ENCODE data around the gene CERKL. TPM values are rescaled to one million over a fixed set of nuclear protein-coding genes. Genes with fewer than 3 reads are reported as not detected.
A peak's percentile ranks its signal among the peaks of the same experiment; 100 is the strongest.

CERKL gene
- total RNA-seq, 1 donor from 2014 or later, result not detected

- DNase-seq, result no peak
These were observed 22.1 kb upstream of the CERKL start for GRCh38 chr2:181678861-181679543.

- DNase-seq, result peak; percentile 94
These were observed 21.1 kb upstream of the CERKL start for GRCh38 chr2:181677912-181678586.

DNA sequence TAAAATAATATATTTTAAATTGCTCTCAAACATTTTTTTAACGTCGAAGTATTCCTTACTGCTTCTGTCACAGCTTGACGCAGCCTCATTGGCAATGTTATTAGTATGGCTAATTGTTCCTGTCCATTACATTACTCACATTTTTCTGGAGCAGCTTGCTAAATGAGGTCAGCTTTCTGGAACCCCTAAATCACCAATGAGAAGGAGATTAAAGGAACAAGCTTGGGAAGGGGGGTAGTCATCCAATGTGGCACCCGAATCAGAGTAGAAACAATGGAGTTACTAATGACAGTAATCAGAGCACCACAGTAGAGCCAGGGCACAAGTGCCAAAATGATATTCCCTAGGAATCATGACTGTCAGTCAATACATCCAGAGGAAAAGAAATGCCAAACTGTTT is 18.3 kb upstream of the CERKL start:
- DNase-seq, result no peak

GRCh38 chr2:181674461-181674860 is 17.6 kb upstream of the CERKL start:
- no peak for DNase-seq

GRCh38 chr2:181673173-181673572 is 16.3 kb upstream of the CERKL start:
- DNase-seq, result no peak

DNA sequence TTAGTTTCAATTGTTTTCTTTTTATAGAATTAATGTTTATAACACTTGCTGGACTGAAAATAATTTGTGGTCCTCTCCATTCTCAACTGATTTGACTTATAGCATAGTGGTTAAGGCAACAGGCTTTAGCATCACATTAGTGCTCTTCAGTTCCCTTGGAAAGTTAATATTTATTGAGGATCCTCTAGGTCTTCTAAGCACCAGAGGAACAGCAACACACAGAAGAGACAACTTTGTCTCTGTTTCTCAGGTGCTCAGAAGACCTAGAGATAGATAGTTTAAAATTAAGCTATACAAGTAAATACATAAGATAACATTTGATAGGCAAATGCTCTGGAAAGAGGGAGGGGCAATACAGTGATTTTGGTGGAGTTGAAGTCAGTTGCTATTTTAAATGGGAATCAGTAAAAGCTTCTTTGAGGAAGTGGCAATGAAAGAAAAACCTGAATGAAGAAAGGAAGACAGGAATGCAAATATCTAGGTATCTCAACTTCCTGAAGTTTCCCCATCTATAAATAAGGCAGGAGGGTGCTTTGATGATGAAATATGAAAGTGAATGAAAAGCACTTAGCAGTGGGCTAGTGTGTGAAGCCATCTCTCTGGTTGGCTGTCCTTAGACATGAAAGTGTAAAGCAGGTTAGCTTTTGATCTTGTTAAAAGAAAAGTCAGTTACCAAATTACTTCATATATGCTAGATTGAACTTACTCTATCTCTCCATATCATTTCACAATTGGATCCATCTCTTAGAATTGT is 15.5 kb upstream of the CERKL start:
- DNase-seq, result no peak

DNA sequence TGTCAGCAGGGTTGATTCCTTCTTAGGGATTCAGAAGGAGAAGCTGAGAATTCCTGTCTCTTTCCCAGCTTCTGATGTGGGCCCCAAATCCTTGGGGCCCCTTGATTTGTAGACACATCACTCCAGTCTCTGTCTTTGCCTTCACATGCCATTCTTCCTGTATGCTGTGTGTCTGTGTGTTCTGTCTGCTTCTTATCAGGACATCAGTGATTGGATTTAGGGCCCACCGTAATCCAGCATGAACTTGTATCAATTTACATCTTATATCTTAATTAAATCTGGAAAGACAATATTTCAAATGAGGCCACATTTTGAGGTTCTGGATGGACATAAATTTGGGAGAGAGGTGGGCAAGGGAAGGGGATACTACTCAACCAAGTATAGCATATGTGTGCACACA is 13.7 kb upstream of the CERKL start:
- no peak for DNase-seq

DNA sequence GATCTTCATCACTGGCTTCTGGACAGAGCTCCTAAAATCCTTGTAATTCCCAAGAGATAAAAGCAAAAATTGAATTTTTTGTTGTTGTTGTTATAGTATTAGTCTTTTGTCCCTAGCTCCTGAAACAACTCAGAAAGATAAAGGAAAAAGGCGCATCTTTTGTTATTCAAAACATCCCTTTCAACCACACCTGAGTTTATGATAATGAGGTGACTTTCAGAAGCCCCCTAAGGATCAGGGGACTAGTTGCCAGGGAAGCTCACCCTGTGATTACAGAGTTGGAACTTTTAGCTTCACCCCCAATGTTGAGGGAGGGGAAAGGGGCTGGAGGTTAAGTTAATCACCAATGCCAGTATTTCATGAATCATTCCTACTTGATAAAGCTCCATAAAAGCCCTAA is 10.3 kb upstream of the CERKL start:
- DNase-seq, result no peak

DNA sequence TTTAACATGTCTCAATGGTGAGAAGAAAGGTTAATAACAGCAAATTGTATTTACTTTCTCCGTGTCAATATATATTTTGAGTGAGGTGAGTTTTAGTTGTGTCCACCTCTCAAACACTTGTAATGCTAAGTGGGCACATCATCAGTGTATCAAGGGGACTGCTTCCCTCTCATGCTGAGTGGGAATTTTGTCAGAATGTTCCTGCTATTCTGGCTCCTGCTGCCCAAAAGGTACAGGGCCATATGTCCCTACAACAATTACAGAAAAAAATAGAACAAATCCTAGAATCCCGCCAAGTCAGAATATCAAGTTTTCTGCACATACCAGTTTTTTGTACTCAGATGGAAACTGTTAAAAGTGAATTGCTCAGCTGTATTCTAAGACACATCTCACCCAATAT is 5.4 kb upstream of the CERKL start:
- no peak for DNase-seq

- DNase-seq, result no peak
These were observed 3.3 kb upstream of the CERKL start for GRCh38 chr2:181660181-181660580.

DNA sequence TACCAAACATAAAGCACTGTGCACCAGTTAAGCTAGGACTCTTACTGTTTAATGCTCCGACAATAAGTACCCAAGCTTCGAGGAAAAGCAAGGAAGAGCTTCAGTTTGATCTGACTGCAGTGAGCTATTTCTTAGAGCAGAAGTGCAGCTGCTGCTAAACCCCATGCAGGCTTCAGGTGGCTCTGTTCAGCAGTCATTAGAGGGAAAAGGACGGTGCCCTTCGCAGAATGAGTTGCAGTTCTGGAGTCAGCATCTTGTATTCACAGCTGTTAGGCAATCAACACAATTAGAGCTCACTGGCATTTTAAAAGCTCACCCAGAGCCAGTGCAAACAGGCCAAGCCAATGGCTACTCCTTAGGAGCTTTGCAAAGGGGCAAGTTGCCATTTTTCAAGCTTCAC is 1.5 kb upstream of the CERKL start:
- DNase-seq, result no peak

DNA sequence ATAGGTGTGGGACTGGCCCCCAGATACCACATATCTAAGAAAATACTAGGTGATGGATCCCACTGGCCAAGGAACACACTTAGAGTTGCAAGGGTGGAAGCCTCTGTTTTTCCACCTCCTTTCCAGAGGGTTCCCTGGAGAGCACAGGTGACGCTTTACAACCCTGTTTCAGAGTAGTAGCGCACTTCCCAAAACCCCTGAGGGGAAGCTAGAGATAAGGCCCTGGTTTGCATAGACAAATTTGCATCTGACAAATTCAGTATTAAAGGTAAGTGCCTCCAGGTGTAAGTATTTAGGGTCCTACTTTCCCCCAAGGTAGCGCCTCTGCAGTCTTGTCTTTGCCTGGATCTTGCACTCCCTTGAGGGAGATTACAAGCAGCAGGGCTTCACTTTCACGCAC is 474 bp upstream of the CERKL start:
- DNase-seq, result no peak

DNA sequence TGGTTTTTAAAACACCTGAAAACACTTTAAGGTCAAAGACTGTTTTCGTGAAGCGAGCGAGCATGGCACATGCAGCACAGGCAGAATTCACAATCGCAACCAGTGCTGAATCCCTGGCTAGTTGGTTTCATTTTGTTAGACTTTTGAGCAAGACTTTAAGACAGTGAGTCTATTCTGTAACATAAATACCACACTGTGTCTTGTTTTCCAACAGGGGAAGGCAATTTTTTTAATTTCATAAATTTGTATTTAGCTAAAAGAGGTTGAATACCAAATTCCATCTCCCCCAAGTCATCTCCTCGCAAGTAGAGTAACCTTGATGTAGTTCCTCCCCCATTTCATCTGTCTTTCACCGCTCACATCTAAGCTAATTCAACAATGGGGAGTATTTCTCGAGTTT is 1.4 kb downstream of the CERKL start:
- DNase-seq, result no peak

DNA sequence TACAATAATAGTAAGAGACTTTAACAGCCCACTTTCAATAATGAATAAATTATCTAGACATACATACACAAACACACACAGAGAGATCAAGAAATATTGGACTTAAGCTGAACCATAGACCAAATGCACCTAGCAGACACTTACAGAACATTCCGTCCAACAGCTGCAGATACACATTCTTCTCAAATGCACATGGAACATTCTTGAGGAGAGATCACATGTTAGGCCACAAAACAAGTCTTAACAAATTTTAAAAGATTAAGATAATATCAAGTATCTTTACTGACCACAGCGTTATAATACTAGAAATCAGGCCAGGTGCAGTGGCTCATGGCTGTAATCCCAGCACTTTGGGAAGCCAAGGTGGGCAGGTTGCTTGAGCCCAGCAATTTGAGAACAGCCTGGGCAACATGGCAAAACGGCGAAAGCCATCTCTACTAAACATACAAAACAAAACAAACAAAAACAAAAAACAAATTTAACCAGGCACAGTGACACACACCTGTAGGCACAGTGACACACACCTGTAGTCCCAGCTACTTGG is 7.4 kb downstream of the CERKL start:
- no peak for DNase-seq

DNA sequence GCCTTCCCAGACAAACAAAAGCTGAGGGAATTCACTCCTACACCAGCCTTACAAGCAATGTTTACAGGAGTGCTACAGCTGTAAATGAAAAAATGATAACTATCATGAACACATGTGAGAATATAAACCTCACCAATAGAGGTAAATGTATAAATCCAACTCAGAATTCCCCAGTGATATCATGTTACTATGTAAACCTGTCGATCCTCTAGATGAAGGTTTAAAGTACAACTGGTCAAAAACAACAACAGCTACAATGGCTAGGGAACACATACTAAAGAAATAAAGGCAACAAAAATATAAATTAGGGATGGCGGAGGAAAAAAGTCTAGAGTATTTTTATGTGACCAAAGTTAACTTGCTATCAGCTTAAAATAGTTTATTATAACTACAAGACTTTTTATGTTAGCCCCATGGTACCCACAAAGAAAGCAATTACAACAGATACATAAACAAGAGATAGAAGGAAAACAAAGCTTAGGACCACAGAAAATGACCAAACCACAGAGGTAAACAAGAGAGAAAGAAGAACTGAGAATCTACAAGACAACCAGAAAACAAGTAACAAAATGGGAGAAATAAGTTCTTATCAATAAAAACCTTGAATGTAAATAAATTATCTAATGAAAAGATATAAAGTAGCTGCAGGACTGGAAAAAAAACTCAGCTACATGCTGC is 8.3 kb downstream of the CERKL start:
- no peak for DNase-seq

DNA sequence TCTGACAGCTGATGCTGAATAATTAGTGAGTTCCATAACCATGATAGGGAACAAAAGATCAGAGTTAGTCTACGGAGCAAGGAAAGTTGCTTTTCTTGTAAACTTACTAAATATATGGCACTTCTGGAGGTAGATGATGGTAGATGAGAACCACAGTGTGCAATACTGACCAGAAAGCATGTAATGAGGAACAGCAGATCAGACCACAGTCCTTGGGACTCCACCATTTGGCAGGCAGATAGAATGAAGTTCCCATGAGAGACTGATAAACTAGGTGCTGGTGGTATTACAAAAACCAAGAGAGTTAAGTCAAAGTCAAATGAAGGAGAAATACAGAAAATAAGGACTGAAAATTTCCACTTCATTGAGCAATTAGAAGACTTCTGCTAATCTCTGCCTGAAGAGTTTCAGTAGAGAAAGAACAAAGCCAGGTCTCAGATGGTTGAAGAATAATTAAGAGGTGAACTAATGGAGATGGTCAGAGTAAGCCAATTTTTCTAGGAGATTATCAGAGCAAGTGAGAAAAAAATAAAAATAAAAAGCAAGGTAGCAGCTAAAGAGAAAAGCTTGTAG is 10.4 kb downstream of the CERKL start:
- no peak for DNase-seq

GRCh38 chr2:181643151-181643550 is 13.8 kb downstream of the CERKL start:
- no peak for DNase-seq

DNA sequence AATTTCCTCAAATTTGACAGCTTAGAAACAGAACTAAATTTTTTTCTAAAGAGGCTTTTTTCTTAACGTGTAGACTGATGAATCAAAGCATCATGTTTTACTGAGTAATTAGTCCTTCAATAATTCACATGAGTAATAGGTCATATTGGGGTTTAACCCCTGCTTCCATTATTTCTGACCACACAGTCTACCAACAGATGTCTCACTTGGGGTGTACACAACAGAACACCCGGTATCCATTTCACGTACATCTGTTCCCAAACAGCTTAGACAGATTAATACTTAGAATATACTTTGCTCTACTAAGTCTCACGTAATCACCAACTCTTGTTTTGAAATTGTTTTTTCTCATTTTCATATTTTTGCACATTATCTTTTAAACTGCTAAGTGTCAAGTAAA is 14.8 kb downstream of the CERKL start:
- no peak for DNase-seq

GRCh38 chr2:181639686-181640085 is 17.2 kb downstream of the CERKL start:
- DNase-seq, result no peak

GRCh38 chr2:181632733-181633401 is 24.0 kb downstream of the CERKL start:
- no peak for DNase-seq

Data from tongue (tissue), 2 donors.